Fibroblast of skin of left quadriceps (primary cell): Measurements from ENCODE around the gene EML1.

Experiments
- DNase-seq, 2 experiments: peaks; one replicate each; pipeline ENCODE4 v3.0.0-alpha.2; 2013; ENCODE audit warnings: low read depth in 2 of 2

EML1 gene

GRCh38 chr14:99829450-99829849, 36.2 kb downstream of the EML1 start:
- DNase-seq: no peak

DNA sequence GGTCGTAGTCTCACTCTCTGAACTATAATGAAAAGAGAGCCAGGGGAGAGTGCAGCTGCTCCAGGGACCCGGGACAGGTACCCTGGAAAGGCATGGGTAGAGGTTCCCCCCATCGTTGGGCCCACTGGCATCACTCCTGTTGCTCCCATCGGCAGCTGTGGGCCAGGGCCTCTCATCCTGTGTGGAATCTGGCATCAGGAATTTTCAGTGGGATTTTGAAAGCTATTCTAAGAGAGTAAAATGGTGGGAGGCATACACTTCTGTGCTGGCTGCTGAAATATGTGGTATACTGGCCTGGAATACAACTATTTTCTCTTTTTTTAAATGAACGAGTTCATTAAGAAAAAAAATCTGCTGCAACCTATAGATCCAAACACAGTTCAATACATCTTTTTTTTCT, 38.1 kb downstream of the EML1 start:
- DNase-seq: no peak

GRCh38 chr14:99831903-99832685, 38.9 kb downstream of the EML1 start:
- DNase-seq: no peak

- no peak for DNase-seq
These were observed 44.6 kb downstream of the EML1 start for GRCh38 chr14:99837822-99838221.

DNA sequence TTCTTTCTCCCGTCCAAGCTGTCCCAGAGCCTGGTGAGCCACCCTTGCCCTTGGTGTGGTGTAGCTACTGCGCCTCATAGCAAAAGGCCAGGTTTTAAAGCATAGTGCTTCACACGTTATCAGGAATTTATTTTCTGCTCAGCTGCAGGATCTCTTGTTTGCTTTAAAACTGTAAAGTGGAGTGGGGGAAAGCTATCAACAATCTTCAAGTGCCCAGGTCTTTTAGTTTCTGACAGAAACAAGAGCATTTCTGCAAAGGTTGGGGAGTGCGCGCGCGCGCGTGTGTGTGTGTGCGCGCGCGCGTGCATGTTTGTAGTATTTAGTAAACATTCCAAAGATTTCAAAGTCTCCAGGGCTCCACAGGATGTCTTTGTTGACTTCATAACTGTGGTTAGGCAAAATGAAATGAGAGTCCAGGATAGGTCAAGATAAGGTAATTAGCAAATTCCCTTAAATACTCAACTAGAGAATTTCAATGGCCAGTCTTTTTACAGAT, 45.5 kb downstream of the EML1 start:
- DNase-seq: peak; percentile 17 to 23

DNA sequence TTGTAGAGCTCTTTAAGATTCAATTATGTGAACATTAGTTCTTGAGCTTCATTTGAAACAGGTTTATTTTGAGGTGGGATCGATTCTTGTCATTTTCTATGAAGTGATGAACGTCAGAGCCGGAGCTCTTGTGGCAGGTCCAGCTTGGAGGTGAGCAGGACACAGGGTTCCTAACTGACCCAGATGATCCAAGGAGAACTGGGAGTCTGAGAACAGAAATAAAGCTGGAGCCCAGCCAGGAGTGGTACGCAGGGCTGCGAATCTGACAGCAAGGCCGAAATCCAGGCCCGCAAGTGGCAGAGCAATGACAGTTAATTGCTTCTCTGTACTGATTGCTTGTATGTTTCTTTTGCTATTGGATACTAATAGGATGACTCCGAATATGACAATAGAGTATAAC, 46.5 kb downstream of the EML1 start:
- DNase-seq: no peak

- no peak for DNase-seq
These were observed 47.1 kb downstream of the EML1 start for GRCh38 chr14:99840265-99840664.

DNA sequence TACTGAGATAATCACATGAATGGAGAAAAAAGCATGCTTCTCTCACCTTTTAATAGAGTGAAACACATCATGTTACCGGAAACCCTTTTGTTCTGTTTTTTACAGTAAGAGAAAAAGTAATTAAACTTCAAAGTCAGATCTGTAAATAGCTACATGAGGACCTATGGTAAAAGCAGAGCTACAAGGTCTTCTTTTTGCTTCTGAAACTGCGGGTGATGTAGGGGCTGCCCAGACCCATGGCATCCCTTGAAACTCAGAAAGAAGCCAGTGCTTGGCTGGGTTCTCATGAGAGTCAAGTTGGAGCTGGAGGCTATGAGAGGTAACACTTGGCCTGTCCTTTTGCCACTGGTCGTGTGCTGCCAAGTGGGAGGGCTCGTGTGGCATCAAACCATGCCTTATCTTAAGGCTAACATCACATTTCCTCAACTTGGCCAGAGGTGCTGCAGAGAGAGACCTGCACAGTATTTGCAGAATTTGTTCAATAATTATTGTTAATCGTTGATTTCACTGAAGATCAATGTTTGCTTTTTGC, 47.6 kb downstream of the EML1 start:
- DNase-seq: no peak

- DNase-seq: no peak
These were observed 48.3 kb downstream of the EML1 start for GRCh38 chr14:99841436-99842071.

- DNase-seq: no peak
These were observed 48.9 kb downstream of the EML1 start for GRCh38 chr14:99842141-99842540.

GRCh38 chr14:99846808-99847207, 53.6 kb downstream of the EML1 start:
- no peak for DNase-seq

- no peak for DNase-seq
These were observed 57.5 kb downstream of the EML1 start for GRCh38 chr14:99850709-99851108.

GRCh38 chr14:99852578-99852977, 59.4 kb downstream of the EML1 start:
- no peak for DNase-seq

DNA sequence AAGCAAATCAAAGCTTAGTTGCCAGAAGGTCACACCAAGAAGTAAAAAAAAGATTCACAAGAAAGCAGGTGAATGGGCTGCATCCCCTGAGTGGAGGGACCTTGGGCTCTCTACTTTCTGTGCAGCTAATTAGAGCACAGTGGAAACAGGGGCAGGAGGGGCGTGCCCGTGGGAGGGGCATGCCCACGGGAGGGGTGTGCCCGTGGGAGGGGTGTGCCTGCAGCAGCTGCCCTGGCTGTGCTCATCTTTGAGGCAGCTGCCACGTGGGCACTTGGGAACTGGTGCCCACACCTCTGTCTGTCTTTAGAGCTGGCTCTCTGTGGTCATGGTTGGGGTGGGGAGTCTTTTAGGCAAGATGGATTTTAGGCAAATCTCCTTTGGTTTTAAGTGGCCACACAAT, 60.0 kb downstream of the EML1 start:
- no peak for DNase-seq

DNA sequence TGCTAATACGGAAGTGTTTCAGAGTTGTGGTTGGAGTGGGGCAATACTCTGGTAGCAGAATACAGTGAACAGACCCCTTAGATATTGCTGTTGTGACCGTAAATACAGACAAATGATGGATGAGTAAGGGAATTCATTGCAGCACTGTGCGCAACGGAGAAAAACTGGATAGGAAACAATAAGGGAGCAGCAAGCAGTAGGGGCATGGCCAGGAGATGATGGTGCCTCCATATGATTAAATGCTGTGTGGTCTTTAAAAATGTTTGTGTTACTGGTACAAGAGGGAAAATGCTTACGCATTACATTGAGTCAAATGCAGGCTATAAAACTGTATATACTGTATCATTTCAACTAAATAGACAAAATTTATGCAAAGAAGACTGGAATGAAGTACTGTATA, 61.6 kb downstream of the EML1 start:
- no peak for DNase-seq

DNA sequence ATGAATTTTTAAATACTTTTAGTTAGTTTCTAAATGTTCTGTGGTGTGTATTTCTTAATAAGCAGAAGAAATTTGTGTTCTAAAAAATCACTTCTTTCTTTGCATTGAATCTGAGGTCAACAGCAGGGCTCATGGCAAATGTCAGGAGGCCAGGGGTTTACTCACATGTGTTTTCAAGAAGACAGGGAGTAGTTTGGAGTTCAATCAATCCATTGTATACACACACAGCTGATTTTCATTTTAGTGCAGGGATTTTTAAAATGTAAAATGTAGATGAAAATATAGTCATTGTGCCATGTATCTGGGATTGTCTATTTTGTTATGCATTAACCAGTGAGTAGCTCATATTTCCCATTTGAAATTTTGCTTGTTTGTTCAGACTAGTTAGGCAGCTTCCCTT, 62.1 kb downstream of the EML1 start:
- no peak for DNase-seq

DNA sequence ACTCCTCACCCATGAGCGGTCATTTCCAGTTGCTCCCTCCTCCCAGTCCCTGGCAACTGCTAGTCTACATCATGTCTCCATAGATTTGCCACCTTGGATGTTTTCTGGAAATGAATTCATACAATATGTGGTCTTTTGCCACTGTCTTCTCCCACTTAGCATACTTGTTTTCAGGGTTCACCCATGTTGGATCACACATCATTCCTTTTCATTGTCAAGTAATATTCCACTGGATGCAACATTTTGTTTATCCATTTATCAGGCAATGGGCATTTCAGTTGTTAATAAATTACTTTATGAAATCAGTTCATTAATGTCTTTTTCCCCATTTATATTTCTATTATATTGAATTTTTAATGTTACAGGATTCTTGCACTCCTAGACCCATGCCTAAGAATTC, 64.3 kb downstream of the EML1 start:
- DNase-seq: no peak

DNA sequence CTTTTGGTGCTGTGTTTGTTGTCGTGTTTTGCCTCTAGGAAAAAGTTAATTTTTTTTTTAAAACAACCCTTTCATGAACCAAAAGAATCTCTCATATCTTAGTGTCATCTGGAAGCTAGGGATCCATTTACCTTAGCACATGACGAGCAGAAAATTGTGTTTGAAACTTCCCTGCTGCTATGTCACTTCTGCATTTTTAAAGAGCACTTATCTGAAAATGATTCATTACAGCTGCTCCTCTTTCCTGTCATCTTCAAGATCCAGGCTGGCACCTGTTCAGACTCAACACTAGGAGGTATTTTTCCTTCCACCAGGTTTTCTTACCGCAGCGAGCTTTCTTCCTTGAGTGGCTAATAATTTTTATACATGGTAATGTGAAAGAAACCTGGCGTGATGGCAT, 67.0 kb downstream of the EML1 start:
- DNase-seq: no peak

GRCh38 chr14:99862136-99862535, 68.9 kb downstream of the EML1 start:
- no peak for DNase-seq

GRCh38 chr14:99863059-99863458, 69.8 kb downstream of the EML1 start:
- DNase-seq: no peak

GRCh38 chr14:99865408-99865807, 72.2 kb downstream of the EML1 start:
- no peak for DNase-seq

DNA sequence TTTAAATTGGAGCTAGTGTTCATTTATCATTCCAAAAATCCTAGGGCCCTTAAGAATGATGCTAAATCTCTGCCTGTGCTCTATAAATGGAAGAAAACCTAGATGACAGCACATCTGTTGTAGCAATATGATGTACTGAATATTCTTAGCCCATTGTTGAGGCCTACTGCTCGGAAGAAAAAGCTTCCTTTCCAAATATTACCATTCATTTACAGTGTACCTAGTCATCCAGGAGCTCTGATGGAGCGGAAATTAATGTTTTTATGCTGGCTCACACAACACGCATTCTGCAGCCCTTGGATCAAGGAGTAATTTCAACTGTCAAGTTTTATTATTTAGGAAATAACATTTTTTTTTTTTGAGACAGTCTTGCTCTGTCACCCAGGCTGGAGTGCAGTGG, 77.4 kb downstream of the EML1 start:
- no peak for DNase-seq

DNA sequence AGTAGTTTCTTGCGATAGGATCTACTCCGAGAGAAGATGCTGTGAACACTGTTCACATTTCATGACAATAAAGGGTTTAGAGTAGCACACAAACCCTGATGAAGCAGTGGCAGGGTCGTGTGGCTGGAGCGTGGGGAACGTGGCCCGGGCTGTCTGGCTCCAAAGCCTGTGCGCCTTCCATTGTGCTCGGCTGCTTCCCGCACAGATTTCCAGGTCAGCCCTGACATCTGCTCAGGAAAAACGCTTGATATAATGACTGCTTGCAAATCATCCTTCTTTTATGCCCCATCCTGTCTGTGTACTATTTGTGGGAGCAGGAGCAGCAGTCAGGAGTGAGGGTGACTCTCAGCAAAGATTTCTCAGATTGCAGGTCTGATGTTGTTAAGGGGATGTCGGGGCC, 78.6 kb downstream of the EML1 start:
- no peak for DNase-seq
